WERI-Rb-1 (cell line): ENCODE data around the gene PTTG1IP2.
A peak's percentile ranks its signal among the peaks of the same experiment; 100 is the strongest.
"Not testable (repeated sequence)": the region's sequence is repeated elsewhere in the genome, so short reads cannot be mapped to it uniquely, and the experiment has no call there.

ENCODE experiments used
- DNase-seq: peaks from one replicate; pipeline ENCODE4 v3.0.0-alpha.2; 2020
- H3K27ac ChIP-seq: fragments of 250-450 bp; sonication (Bioruptor Pico); 2 replicates; pipeline ENCODE4 v1.5.1; 2020; ENCODE audit warnings: mild to moderate bottlenecking, moderate library complexity
- H3K27me3 ChIP-seq: fragments of 250-450 bp; sonication (Bioruptor Pico); 2 replicates; pipeline ENCODE4 v1.5.1; 2021; ENCODE audit warnings: mild to moderate bottlenecking, low read depth, moderate library complexity; ENCODE audit not compliant: insufficient read depth, severe bottlenecking
- H3K36me3 ChIP-seq: fragments of 250-450 bp; sonication (Bioruptor Pico); 2 replicates; pipeline ENCODE4 v1.5.1; 2020; ENCODE audit warnings: mild to moderate bottlenecking, moderate library complexity
- H3K4me3 ChIP-seq: 2 replicates; pipeline ENCODE4 v1.5.1; 2011; ENCODE audit warnings: low read depth, mild to moderate bottlenecking, control low read depth, low read length
- H3K9me3 ChIP-seq: fragments of 250-450 bp; sonication (Bioruptor Pico); 2 replicates; pipeline ENCODE4 v1.5.1; 2021; ENCODE audit warnings: mild to moderate bottlenecking, moderate library complexity; ENCODE audit not compliant: severe bottlenecking
- TF ChIP-seq, protein P1 (sequence below): IDR thresholded peaks from 2 replicates; pipeline ENCODE4 v1.5.1; 2011; ENCODE audit warnings: low read depth, mild to moderate bottlenecking, control low read depth, inconsistent platforms, low read length

PTTG1IP2 gene

DNA sequence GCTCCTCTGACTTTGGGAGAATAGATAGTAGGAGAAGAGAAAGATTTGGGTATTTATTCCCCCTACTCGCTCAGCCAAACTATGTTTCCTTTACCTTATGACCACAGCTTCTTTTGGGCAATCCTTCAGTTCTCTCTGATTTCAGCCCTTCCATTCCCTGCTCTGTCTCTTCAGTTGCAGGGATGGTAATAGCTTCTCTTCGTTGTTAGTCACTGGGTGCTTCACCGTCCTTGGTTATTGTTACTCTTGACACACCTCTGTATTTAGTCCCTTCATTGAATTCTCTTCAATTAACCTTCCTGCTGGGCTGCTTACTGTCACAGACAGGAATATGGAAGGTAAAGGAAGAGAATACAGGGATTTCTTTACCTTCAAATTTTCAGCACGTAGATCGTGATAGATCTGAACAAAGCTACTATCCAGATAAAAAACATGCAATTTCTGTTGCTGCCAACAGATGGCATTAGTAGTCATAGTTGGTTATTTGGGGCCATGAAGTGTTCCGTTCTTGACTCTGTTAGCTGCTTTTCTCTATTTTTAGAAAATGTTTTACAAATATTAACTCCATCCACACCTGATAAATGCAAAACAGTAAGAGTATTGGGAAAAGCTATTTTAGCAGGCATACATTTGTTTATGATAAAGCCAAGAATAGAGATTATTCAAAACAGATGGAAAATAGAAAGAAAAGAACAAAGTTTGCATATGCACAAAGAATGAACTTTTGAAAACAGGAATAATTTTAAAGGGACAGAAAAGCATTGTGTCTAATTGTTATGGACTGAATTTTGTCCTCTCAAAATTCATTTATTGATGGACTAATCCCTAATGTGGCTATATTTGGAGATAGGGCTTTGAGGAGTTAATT lies 14.0 kb upstream of the PTTG1IP2 start:
- TF ChIP-seq, protein P1, sequence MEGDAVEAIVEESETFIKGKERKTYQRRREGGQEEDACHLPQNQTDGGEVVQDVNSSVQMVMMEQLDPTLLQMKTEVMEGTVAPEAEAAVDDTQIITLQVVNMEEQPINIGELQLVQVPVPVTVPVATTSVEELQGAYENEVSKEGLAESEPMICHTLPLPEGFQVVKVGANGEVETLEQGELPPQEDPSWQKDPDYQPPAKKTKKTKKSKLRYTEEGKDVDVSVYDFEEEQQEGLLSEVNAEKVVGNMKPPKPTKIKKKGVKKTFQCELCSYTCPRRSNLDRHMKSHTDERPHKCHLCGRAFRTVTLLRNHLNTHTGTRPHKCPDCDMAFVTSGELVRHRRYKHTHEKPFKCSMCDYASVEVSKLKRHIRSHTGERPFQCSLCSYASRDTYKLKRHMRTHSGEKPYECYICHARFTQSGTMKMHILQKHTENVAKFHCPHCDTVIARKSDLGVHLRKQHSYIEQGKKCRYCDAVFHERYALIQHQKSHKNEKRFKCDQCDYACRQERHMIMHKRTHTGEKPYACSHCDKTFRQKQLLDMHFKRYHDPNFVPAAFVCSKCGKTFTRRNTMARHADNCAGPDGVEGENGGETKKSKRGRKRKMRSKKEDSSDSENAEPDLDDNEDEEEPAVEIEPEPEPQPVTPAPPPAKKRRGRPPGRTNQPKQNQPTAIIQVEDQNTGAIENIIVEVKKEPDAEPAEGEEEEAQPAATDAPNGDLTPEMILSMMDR, result peak; percentile 44
- H3K4me3 ChIP-seq, result peak overlapping the region; percentile 14; the same call in 1 of the 2 replicates
- DNase-seq, result no peak

DNA sequence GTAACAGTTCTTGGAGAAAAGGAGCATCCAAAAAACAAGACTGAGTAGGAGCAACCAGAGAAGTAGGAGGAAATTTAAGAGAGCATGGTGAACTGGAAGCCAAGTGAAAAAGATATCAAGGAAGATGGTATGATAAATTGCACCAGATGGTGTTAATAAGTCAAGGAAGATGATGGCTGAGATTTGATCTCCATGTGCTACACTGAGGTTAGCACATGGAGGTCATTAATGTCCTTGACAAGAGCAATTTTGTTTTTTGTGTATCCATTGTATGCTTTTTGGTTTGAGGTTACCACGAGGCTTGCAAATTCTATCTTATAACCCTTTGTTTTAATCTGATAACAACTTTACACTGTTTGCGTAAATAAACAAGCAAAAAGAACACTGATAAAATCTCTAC lies 11.3 kb upstream of the PTTG1IP2 start:
- Histone ChIP-seq H3K27ac (no peak overlapping the region), H3K27me3 (no peaks in the 10 kb centered on the region), H3K9me3 (no peaks in the 10 kb centered on the region), H3K36me3 (no peaks in the 10 kb centered on the region), H3K4me3 (no peak overlapping the region)
- TF ChIP-seq, protein P1, result no peak
- no peak for DNase-seq

More for the DNA sequence above, 14.0 kb upstream of the PTTG1IP2 start:
- Histone ChIP-seq H3K27me3 (no peaks in the 10 kb centered on the region), H3K9me3 (no peaks in the 10 kb centered on the region), H3K36me3 (no peaks in the 10 kb centered on the region), H3K27ac (no peak overlapping the region)

DNA sequence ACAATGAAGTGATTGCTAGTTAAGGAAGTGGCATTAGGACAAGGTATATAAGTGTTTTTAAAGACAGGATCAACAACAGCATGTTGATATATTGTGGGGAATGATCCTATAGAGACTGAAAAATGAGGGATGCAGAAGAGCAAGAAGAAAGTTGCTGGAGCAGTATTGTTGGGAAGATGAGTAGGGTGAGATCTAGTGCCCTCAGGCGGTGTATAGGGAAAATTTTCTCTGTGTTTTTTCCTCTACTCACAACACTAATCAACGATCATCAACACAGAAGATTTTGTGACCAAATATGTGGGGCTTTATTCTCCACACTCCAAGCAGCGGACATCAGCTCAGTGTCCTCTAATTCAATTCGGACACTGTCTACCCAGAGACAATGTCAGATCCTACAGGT lies 9.6 kb upstream of the PTTG1IP2 start:
- no peaks in the 10 kb centered on the region for H3K27me3 ChIP-seq
- H3K27ac ChIP-seq, result no peak overlapping the region
- no peak for DNase-seq
- H3K36me3 ChIP-seq, result no peaks in the 10 kb centered on the region
- no peaks in the 10 kb centered on the region for H3K9me3 ChIP-seq
- H3K4me3 ChIP-seq, result no peak overlapping the region
- TF ChIP-seq, protein P1, result no peak

DNA sequence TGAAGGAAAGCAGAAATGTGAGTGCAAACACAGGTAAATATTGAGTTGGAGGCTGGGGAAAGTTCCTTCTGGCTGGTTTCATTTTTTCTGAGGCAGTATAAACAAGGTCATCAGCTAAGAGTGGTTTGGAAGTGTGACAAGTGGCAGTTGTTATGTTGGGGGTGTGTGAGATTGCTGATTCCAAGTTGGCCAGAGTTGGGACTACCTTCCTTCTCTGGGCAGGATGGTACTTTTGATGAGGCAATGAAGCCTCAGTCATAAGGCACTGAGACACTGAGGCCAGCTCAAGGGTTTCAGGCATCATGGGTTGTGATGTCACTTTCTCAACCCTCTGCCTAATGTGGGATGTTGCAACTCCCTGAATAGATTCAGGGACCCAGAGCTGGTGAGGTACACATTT lies 8.2 kb upstream of the PTTG1IP2 start:
- H3K27ac ChIP-seq, result no peak overlapping the region
- no peaks in the 10 kb centered on the region for H3K36me3 ChIP-seq
- H3K27me3 ChIP-seq, result no peaks in the 10 kb centered on the region
- no peak for DNase-seq
- H3K4me3 ChIP-seq, result no peak overlapping the region
- H3K9me3 ChIP-seq, result no peaks in the 10 kb centered on the region
- TF ChIP-seq, protein P1, result no peak

DNA sequence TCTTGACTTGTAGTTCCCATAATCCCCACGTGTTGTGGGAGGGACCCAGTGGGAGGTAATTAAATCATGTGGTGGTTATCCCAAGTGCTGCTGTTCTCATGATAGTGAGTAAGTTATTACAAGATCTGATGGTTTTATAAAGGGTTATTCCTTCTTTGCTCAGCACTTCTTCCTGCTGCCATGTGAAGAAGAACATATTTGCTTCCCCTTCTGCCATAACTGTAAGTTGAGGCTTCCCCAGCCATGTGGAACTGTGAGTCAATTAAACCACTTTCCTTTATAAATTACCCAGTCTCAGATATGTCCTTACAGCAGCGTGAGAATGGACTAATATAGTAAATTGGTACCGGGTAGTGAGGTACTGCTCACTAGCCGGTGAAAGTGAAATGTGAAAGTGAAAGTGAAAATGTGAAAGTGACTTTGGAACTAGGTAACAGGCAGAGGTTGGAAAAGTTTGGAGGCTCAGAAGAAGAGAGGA lies 6.2 kb upstream of the PTTG1IP2 start:
- not testable (repeated sequence) for H3K9me3 ChIP-seq, H3K4me3 ChIP-seq, H3K27ac ChIP-seq, H3K36me3 ChIP-seq, DNase-seq, H3K27me3 ChIP-seq

DNA sequence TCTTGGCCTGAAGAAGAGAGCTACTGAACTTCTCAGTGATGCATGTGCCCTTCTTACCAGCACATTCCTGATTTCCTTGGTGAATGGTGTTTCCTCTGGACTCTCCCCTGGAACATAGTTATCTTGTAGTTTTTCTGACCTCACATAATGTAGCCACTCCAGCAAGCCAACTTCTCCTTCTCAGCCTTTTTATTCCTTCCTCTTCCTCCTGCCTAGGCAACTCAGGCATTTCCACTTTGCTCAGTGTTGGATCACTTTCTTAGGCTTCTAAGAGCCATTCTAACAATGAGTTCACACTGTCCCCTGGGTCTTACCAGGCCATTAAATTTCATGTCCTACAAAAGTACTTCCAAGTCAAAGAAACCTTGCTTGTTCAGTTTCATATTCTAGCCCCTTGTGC lies 3.6 kb upstream of the PTTG1IP2 start:
- TF ChIP-seq, protein P1, result no peak
- Histone ChIP-seq H3K27ac (no peak overlapping the region), H3K27me3 (no peaks in the 10 kb centered on the region), H3K36me3 (no peaks in the 10 kb centered on the region), H3K9me3 (no peaks in the 10 kb centered on the region), H3K4me3 (no peak overlapping the region)
- DNase-seq, result no peak
